DMS114 treated with DMSO at 0.1 percent for 48 hours (cell line): ENCODE results near the gene CTDSPL.

ENCODE experiments used
- DNase-seq: peaks from one replicate; lab custom pipeline; 2025; ENCODE audit not compliant: unreplicated experiment; lab: John Stamatoyannopoulos, UW

Gene CTDSPL

GRCh38 chr3:37910671-37911400, 49.2 kb downstream of the CTDSPL start:
- no peak for DNase-seq

DNA sequence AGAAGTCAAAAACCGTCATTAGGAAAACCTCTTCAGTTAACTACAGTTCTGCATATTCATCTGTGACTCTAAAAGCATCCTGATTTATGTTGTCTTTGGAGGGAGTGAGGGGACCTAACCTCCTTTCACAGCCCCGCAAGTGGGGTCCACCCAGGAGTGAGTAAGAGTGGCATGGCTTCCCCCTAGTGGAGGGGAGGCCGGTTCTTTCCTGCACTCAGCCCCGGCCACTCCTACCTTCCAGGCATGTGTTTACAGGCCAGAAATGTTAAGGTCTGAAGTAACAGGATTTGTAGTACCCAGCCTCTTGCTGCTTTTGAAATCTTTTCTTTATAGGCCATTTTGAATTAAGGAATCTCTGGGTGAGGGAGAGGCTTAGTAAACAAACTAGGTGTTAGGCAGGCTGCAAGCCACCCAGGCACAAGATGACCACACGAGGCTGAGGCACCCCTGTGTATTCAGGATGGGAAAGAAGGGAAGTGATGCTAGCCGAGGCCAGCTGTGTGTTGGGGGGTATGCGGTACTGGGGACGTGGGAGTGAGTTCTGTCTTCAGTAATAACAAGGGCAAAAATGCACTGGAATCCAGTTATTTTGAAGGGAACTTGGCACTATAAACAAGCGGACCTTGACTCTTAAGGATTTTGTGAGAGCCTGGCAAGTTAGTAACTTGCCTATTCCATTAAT, 50.5 kb downstream of the CTDSPL start:
- no peak for DNase-seq

GRCh38 chr3:37913522-37913921, 51.8 kb downstream of the CTDSPL start:
- DNase-seq, result no peak

DNA sequence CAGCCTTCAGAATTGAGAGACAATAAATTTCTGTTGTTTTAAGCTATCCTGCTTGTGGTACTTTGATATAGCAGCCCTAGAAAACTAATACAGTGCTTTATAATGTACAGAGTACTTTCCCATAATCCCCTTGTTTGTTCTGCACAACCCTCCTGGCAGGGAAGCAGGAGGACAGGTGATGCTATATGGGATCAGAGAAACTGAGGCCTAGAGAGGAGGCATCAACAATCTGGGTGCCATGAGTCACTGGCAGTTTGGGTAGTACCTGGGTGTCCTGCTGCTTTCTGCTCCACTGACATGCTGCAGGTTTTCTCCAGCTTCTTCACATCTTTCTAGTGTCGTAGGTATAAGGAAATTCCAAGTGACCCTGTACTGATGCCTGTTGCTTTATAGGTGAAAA, 55.0 kb downstream of the CTDSPL start:
- DNase-seq, result no peak

DNA sequence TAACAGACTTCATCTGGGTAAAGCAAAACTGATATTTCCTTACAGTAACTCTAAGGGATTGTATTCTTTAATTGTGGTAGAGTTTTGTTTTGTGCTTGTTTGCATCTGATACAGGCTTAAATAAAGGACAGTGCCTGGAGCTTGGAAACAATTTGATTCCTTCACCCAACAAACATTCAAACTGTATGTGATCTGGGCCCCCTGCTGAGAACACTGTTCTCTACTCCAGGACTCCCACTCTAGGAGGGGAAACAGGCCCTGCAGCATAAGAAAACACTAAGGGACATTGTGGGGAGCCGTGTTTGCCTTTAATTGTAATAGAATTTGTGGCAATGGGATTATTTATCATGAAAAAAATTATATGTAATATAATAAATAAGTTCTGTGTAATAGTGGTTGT, 56.9 kb downstream of the CTDSPL start:
- no peak for DNase-seq

DNA sequence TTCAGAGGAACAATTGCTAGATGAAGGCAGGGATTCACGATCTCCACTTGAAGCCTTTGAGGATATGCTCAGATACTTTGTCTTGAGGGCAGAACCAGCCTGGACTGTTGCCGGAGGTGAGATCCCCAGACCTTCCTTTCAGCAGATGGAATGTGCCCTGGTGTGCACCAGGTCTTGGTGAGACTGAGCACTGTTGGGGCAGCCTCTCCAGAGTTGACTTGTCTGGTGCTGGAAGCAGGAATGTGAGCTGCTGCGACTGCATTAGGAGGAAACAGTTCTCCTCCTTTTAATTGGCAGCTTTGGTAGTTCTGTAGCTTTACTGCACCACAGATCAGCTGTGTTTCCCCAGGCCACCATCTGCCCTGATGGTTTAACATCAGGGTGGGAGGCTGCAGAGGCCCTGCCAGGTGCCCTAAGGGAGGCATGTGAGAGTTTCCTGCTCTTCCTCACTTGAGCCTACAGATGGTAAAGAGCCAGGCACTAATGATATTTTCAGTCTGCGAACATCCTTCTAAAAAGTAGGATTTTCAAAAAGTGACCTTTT, 58.5 kb downstream of the CTDSPL start:
- no peak for DNase-seq

GRCh38 chr3:37921025-37921424, 59.3 kb downstream of the CTDSPL start:
- DNase-seq, result no peak

GRCh38 chr3:37922721-37923568, 61.3 kb downstream of the CTDSPL start:
- DNase-seq, result no peak

- no peak for DNase-seq
Measured at GRCh38 chr3:37923569-37924040, 61.9 kb downstream of the CTDSPL start.

- no peak for DNase-seq
Measured at GRCh38 chr3:37924453-37924852, 62.8 kb downstream of the CTDSPL start.

DNA sequence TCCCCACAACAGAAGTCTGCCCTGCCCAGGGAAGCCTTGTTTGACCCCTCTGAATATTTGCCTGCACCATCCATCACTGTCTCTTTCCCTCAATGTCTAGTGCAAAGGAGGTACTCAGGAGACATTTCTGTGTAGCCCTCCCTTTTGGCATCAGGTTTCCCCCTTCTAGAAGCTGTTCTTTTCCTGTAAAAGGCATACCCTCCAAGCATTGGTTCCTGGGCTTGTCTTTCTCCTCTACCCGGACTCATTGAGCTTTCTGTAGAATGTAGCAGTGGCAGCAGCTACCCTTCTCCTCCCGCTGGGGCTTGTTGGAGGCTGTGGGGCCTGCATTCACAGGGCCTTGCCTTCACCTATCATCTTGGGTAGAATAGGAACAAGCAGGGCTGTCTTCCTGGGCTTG, 63.5 kb downstream of the CTDSPL start:
- no peak for DNase-seq

GRCh38 chr3:37926611-37927010, 64.9 kb downstream of the CTDSPL start:
- DNase-seq, result no peak

- DNase-seq, result no peak
Measured at GRCh38 chr3:37930495-37930894, 68.8 kb downstream of the CTDSPL start.

DNA sequence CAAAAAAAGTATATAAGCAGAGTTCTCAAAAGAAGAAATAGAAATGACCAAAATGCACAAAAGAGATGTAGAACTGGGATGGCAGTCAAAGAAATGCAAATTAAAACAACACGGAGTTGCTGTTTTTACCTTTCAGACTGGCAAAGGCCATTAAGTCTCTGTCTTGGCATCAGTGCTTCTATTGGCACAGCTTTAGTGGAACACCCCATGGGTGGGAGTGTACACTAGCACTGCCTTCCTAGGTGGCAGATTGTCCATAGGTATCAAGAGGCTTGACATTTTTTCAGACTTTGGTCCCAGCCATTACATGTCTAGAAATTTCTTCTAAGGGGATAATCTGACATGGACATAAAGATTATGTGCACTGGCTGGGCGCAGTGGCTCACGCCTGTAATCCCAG, 70.8 kb downstream of the CTDSPL start:
- DNase-seq, result no peak

DNA sequence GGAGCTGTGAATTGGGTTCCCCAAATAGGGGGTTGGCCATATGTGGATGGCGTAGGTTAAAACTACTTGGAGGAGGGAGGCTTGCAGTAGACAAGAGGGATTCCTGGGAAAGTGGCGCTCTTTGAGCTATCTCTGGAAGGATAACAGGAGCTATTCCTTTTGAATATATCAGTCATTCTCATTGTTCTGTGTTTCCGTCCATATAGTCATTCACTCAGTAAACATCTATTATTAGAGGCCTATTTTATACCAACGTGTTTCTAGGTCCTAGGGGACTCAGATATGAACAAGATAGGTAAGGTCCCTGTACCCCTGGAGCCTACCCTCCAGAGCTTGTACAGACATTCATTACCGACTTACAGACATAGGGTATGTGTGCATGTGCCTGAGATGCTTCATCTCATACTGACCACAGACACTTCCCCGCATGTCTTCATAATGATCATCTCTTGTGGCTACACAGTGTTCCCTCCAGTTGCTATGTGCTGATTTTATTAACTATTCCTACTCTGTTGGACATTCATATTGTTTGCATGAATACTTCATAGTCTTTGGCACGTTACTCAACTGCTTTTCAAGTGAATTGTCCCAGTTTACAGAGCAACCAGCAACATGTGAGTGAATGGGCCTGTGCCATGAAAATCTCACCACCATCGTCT, 73.1 kb downstream of the CTDSPL start:
- no peak for DNase-seq

GRCh38 chr3:37935290-37935668, 73.6 kb downstream of the CTDSPL start:
- no peak for DNase-seq

- DNase-seq, result no peak
Measured at GRCh38 chr3:37935756-37936666, 74.3 kb downstream of the CTDSPL start.

DNA sequence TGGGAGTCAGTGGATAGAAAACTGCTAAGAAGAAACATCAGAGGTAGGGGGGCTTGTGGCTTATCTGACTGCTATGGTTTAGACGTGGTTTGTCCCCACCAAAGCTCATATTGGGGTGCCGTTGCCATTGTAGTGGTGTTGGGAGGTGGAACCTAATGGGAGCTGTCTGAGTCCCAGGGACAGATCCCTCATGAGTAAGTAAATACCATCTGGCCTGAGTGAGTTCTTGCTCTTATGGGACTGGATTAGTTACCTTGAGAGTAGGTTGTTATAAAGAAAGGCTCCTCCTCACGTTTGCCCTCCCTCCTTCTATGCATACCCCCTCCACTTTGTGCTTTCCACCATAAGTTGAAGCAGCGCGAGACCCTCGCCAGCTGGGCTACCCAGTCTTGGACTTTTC, 75.5 kb downstream of the CTDSPL start:
- DNase-seq, result no peak

DNA sequence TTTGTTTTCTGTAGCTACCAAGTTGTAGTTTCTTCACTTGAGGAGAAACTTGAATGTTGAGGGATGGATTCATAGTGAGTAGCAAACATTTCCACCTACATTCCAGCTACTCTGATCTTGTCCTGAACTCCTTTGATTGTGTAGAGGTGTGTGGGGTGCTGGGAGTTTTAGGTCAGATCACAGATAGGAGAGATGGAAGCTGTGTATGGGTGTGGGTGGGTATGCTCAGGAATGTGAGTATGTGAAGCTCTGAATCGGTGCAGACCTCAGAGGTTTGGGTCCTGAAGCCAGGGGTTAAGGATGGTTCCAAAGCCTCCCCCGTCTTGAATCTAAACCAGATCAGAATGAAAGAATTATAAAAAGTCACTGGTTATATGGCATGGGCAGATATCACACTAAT, 76.3 kb downstream of the CTDSPL start:
- DNase-seq, result no peak
